Measurements from ENCODE around the gene RAI1.

Gene RAI1

GRCh38 chr17:17696882-17697633, 15.8 kb downstream of the RAI1 start:
- no peak overlapping the region for H3K4me3 ChIP-seq (ENCODE audit: low read depth, low read length)

- H3K4me3 ChIP-seq (ENCODE audit: low read depth, low read length) = no peak overlapping the region
Observed at GRCh38 chr17:17698371-17698770, 17.1 kb downstream of the RAI1 start.

- H3K4me3 ChIP-seq (ENCODE audit: low read depth, low read length) = no peak overlapping the region
Observed at GRCh38 chr17:17698869-17699351, 17.7 kb downstream of the RAI1 start.

- no peak overlapping the region for H3K4me3 ChIP-seq (ENCODE audit: low read depth, low read length)
Observed at GRCh38 chr17:17699491-17699890, 18.2 kb downstream of the RAI1 start.

- no peak overlapping the region for H3K4me3 ChIP-seq (ENCODE audit: low read depth, low read length)
Observed at GRCh38 chr17:17700251-17700969, 19.2 kb downstream of the RAI1 start.

GRCh38 chr17:17701112-17701511, 19.9 kb downstream of the RAI1 start:
- H3K4me3 ChIP-seq (ENCODE audit: low read depth, low read length) = no peak overlapping the region

- H3K4me3 ChIP-seq (ENCODE audit: low read depth, low read length) = no peak overlapping the region
Observed at GRCh38 chr17:17701658-17702057, 20.4 kb downstream of the RAI1 start.

GRCh38 chr17:17702449-17703139, 21.3 kb downstream of the RAI1 start:
- no peak overlapping the region for H3K4me3 ChIP-seq (ENCODE audit: low read depth, low read length)

- H3K4me3 ChIP-seq (ENCODE audit: low read depth, low read length) = no peak overlapping the region
Observed at GRCh38 chr17:17703140-17703919, 22.1 kb downstream of the RAI1 start.

- H3K4me3 ChIP-seq (ENCODE audit: low read depth, low read length) = no peak overlapping the region
Observed at GRCh38 chr17:17704931-17705330, 23.7 kb downstream of the RAI1 start.

GRCh38 chr17:17706140-17707060, 25.1 kb downstream of the RAI1 start:
- no peak overlapping the region for H3K4me3 ChIP-seq (ENCODE audit: low read depth, low read length)

- H3K4me3 ChIP-seq (ENCODE audit: low read depth, low read length) = no peak overlapping the region
Observed at GRCh38 chr17:17708295-17708694, 27.0 kb downstream of the RAI1 start.

GRCh38 chr17:17708816-17709215, 27.6 kb downstream of the RAI1 start:
- H3K4me3 ChIP-seq (ENCODE audit: low read depth, low read length) = no peak overlapping the region

- H3K4me3 ChIP-seq (ENCODE audit: low read depth, low read length) = no peak overlapping the region
Observed at GRCh38 chr17:17709815-17710321, 28.6 kb downstream of the RAI1 start.

GRCh38 chr17:17710355-17710727, 29.1 kb downstream of the RAI1 start:
- H3K4me3 ChIP-seq (ENCODE audit: low read depth, low read length) = no peak overlapping the region

GRCh38 chr17:17710728-17711541, 29.7 kb downstream of the RAI1 start:
- no peak overlapping the region for H3K4me3 ChIP-seq (ENCODE audit: low read depth, low read length)

GRCh38 chr17:17711641-17712162, 30.4 kb downstream of the RAI1 start:
- H3K4me3 ChIP-seq (ENCODE audit: low read depth, low read length) = no peak overlapping the region

- no peak overlapping the region for H3K4me3 ChIP-seq (ENCODE audit: low read depth, low read length)
Observed at GRCh38 chr17:17712268-17712924, 31.1 kb downstream of the RAI1 start.
